Measurements from ENCODE around the gene MRLN.

The MRLN gene

DNA sequence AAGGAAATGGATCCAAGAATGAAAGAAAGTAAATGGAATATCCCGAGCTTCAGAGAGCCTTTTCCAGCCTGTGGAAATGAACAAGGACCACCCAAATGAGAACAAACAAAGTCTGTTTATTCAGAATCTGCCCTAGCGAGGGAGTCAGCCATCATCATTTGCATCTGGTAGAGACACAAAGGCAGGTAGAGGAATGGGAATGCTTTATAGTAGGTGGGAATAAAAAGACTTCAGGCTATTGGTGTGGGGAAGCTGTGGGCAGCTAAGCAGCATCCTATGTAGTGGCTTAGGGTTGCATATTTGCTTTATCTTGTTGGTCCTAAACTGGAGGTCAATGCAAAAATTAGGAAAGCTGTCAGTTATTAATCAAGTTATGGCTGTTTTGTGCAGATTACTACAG lies 9.2 kb upstream of the MRLN start:
- TF ChIP-seq CTCF (IDR thresholded peaks at IDR 0.05; ENCODE audit: low read depth, low read length, missing control alignments) = no peak
- no peak overlapping the region for H3K4me3 ChIP-seq (replicated peaks; ENCODE audit: low read depth, low read length)
- DNase-seq (ENCODE audit: extremely low read depth, low read depth) = no peak

- H3K4me3 ChIP-seq (replicated peaks; ENCODE audit: low read depth, low read length) = no peak overlapping the region
- DNase-seq (ENCODE audit: extremely low read depth, low read depth) = no peak
- no peak for TF ChIP-seq CTCF (IDR thresholded peaks at IDR 0.05; ENCODE audit: low read depth, low read length, missing control alignments)
These were observed 4.7 kb upstream of the MRLN start for GRCh38 chr10:59757966-59758365.

GRCh38 chr10:59754951-59755350 lies 1.7 kb upstream of the MRLN start:
- DNase-seq (ENCODE audit: extremely low read depth, low read depth) = no peak

DNA sequence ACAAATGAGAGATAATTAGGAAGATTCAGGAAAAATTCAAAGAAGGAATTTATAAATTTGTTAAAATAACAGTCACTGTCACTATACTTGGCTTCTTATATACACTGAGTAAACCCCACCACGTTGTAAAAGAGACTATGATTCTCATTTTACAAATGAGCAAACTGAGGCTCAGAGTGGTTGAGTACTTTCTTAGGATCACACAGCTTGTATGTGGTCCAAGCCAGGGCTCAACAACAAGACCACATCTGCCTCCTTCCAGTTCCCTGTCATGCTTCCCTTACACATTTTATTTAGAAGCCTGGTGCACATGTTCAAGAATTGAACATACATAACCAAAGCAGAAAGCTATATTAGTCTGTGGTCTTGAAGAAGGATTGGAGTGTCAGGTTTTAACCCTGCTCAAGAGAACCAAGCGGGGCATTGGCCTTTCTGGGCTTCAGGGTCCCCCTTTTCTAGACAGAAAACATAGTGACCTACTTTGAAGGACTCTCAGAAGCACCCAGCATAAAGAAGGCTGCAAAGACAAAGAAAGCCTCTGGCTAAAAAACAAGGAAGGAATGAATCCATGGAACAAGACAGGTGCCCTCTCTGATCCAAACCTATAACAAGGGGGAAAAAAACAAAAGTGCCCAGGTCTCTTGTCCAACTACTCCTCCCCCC lies 846 bp downstream of the MRLN start:
- no peak for DNase-seq (ENCODE audit: extremely low read depth, low read depth)
- no peak overlapping the region for H3K4me3 ChIP-seq (replicated peaks; ENCODE audit: low read depth, low read length)
- no peak for TF ChIP-seq CTCF (IDR thresholded peaks at IDR 0.05; ENCODE audit: low read depth, low read length, missing control alignments)

More at GRCh38 chr10:59754951-59755350, 1.7 kb upstream of the MRLN start:
- TF ChIP-seq CTCF (IDR thresholded peaks at IDR 0.05; ENCODE audit: low read depth, low read length, missing control alignments) = no peak
- H3K4me3 ChIP-seq (replicated peaks; ENCODE audit: low read depth, low read length) = no peak overlapping the region

DNA sequence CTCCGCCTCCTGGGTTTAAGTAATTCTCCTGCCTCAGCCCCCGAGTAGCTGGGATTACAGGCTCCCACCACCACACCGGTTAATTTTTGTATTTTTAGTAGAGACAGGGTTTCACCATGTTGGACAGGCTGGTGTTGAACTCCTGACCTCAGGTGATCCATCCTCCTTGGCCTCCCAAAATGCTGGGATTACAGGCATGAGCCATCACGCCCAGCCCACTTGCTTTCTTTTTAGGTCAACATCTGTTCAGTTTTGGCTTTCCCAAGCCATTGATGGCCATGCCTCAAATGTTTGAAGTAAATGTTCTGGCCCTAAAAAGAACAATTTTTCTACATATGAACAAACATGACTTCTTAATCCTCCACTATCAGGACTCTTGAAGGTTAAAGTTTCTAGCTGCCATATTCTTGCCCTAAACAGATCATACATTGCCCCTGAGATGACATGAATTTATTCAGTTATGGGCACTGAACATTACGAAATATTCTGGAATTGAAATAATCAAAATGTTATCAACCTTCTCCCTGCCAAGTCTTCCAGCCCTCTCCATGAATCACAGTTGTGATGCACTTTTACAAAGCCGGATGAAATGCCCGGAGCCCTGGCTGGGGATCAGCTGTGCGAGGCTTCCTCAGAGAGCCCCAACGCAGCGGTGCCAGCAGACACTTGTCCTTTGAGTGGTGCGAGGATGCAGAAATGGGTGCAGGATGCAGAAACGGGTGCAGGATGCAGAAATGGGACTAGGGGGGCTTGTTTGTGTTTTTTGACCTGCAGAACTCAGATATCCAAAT lies 2.9 kb downstream of the MRLN start:
- no peak overlapping the region for H3K4me3 ChIP-seq (replicated peaks; ENCODE audit: low read depth, low read length)
- DNase-seq (ENCODE audit: extremely low read depth, low read depth) = no peak
- TF ChIP-seq CTCF (IDR thresholded peaks at IDR 0.05; ENCODE audit: low read depth, low read length, missing control alignments) = no peak

GRCh38 chr10:59748834-59749233 lies 4.4 kb downstream of the MRLN start:
- no peak for TF ChIP-seq CTCF (IDR thresholded peaks at IDR 0.05; ENCODE audit: low read depth, low read length, missing control alignments)
- no peak for DNase-seq (ENCODE audit: extremely low read depth, low read depth)
- H3K4me3 ChIP-seq (replicated peaks; ENCODE audit: low read depth, low read length) = no peak overlapping the region
